GM21737 (cell line): Measurements from ENCODE around the gene RCC1.
A peak's percentile ranks its signal among the peaks of the same experiment; 100 is the strongest.
"Not testable (repeated sequence)": the region's sequence is repeated elsewhere in the genome, so short reads cannot be mapped to it uniquely, and the experiment has no call there.

ENCODE experiments used
- ATAC-seq: cut with Tn5 transposase; IDR thresholded peaks from one replicate; pipeline ENCODE4 v1.9.1; 2021; ENCODE audit warnings: mild to moderate bottlenecking, moderate library complexity; ENCODE audit not compliant: unreplicated experiment

Gene RCC1

DNA sequence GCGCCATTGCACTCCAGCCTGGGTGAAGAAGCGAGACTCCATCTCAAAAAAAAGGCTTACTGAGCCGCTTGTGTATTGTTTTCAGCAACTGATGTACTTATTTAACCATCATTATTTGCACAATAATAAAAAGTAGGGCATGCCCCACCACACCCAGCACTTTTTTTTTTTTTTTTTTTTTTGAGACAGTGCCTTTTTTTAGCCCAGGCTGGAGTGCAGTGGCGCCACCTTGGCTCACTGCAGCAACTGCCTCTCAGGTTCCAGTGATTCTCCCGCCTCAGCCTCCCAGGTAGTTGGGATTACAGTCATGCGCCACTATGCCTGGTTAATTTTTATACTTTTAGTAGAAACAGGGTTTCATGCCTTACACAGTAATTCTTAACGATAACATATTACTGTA lies 34.8 kb downstream of the RCC1 start:
- no peak for ATAC-seq

GRCh38 chr1:28541414-28542015 lies 35.7 kb downstream of the RCC1 start:
- ATAC-seq = not testable (repeated sequence)

- no peak for ATAC-seq
Observed at GRCh38 chr1:28545246-28545628, 39.4 kb downstream of the RCC1 start.

DNA sequence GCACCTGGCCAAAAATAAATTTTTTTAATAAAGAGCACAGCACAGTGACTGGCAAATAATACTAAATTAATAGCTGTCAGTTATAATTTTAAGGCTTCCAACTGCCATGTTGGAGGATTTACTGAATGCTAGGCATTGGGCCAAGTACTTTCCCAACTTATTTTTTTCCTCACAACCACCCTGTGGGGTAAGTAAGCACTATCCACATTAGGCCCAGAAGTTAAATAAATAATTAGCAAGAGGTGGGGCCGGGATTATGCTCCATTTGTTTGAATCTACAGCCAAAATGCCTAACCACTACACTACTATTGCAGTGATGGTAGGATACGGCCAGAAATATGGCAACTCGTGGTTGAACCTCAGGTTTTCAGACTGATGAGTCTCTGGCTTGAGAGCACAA lies 42.5 kb downstream of the RCC1 start:
- ATAC-seq = no peak

- ATAC-seq = no peak
Observed at GRCh38 chr1:28551381-28551780, 45.5 kb downstream of the RCC1 start.

GRCh38 chr1:28552758-28553663 lies 47.2 kb downstream of the RCC1 start, which contains the start of gene TRNAU1AP:
TRNAU1AP (plus strand) TSS chr1:28553085; CDS start chr1:28553111, 26 bp downstream.
- ATAC-seq = peak; percentile 83

GRCh38 chr1:28560886-28561285 lies 55.0 kb downstream of the RCC1 start:
- ATAC-seq = no peak

GRCh38 chr1:28564310-28564709 lies 58.5 kb downstream of the RCC1 start:
- no peak for ATAC-seq

- ATAC-seq = no peak
Observed at GRCh38 chr1:28565040-28565439, 59.2 kb downstream of the RCC1 start.

- no peak for ATAC-seq
Observed at GRCh38 chr1:28565726-28566125, 59.9 kb downstream of the RCC1 start.

GRCh38 chr1:28566931-28567330 lies 61.1 kb downstream of the RCC1 start:
- ATAC-seq = no peak

DNA sequence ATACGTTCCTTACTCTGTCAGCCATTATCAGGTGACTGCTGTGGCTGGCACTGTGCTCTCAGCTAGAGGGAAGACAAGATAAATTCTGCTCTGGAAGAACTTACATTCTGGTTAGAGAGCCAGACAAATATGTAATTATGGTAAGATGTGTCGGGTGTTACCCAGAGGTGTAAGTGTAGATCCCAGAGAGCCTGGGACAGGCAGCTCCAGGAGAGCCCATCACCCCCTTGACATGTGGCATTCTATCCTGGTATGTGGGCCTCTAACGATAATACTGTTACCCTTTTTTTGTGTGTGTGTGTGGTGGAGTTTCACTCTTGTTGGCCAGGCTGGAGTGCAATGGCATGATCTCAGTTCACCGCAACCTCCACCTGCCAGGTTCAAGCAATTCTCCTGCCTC lies 66.1 kb downstream of the RCC1 start:
- no peak for ATAC-seq

DNA sequence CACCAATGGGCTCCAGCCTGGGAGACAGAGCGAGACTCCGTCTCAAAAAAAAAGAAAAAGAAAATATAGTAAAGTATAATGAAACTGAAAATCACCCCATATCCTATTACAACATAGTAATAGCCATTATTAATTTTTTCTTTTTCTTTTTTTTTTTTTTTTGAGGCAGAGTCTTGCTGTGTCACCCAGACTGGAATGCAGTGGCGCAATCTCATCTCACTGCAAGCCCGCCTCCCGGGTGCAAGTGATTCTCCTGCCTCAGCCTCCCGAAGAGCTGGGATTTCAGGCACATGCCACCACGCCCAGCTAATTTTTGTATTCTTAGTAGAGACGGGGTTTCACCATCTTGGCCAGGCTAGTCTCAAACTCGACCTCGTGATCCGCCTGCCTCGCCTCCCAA lies 67.0 kb downstream of the RCC1 start:
- not testable (repeated sequence) for ATAC-seq

GRCh38 chr1:28573564-28573963 lies 67.7 kb downstream of the RCC1 start:
- ATAC-seq = no peak

DNA sequence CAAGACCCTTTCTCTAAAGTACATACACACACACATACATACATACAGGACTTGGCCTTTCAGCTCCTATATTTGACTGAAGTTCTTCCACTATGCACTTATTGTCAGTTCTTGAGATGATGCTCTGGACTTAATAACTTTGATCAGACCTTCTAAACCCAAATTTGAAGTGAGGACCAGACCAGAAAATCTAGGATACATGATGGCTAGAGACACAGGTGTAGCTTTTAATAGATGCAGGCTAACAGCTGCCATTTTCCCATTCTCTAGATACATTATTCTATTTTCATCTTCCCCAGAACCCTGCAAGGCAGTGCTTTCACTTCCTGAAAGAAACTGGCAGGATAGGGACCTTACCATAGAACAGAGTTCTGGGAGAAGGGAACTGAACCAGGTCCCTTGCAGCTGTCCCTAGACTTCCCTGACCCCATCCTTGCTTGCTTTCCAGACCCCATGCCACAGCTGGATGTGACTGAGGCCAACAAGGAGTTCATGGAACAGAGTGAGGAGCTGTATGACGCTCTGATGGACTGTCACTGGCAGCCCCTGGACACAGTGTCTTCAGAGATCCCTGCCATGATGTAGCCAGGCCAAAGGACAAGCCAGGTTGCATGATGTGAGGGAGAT lies 71.3 kb downstream of the RCC1 start:
- ATAC-seq = no peak

- ATAC-seq = no peak
Observed at GRCh38 chr1:28577738-28578536, 72.1 kb downstream of the RCC1 start.

DNA sequence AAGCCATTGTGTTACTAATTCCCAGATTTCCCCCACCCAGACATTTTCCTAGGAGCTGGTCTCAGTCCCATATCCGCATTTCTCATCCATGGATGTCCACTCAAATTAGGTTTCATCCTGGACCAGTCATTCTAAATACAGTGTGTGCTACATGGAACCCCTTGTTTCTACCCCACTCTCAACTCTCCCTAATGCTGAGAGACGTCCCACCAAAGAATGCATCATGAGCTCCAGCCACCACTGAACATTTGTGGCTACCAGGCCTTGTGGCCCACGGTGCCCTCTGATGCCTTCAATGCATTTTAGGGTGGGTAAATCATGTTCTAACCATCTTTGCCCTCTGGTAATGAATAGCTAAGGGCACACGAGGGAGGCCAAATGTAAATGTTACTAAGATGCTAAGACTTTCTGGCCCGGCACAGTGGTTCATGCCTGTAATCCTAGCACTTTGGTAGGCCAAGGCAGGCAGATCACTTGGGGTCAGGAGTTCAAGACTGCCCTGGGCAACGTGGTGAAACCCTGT lies 72.9 kb downstream of the RCC1 start:
- no peak for ATAC-seq

DNA sequence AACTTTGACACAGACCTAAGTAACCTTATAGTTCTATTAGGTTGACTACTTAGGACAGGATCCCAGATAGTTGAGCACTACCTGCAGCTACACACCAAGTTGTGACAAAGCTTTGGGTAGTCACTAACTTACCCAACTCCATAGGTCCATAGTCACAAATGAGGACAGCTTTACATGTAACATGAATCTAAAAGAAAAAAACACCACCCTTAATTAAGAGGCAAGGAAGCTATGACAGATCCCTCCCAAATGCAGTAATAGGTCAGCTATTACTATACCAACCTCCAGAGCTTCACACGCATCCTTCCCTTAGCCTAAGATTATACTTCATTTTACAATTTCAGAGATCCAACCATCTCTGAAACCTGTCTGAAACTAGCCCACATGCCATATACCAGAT lies 73.6 kb downstream of the RCC1 start:
- no peak for ATAC-seq

GRCh38 chr1:28580722-28581530 lies 75.1 kb downstream of the RCC1 start:
- peak; percentile 27 for ATAC-seq
